WTC11 (cell line): Measurements from ENCODE around the gene CACNB1. TPM values are rescaled to one million over a fixed set of nuclear protein-coding genes. Genes with fewer than 3 reads are reported as not detected.

Source experiments
- ATAC-seq: fragments of 200-7000 bp; cut with Tn5 transposase; 2 replicates; pipeline ENCODE4 v1.10.0; 2021; ENCODE audit warnings: mild to moderate bottlenecking, moderate library complexity
- CTCF ChIA-PET: fragments of 300-600 bp; sonication (Branson Sonifier 250); formaldehyde crosslinking; loops from one replicate; lab custom pipeline; 2021; ENCODE audit warnings: antibody characterized with exemption; lab: Charles Lee
- POLR2A ChIA-PET: fragments of 350-600 bp; sonication (Branson Sonifier 250); formaldehyde crosslinking; loops from one replicate; lab custom pipeline; 2021; ENCODE audit warnings: antibody characterized with exemption; lab: Charles Lee
- DNase-seq: peaks from one replicate; pipeline ENCODE4 v3.0.0; 2021; ENCODE audit warnings: low spot score
- H3K27ac Mint-ChIP-seq: 2 replicates; pipeline ENCODE4 v1.8.0; 2021; ENCODE audit warnings: mixed read lengths
- H3K27me3 Mint-ChIP-seq: 2 replicates; pipeline ENCODE4 v1.8.0; 2021; ENCODE audit warnings: low read depth, mild to moderate bottlenecking, moderate library complexity, mixed read lengths
- H3K36me3 Mint-ChIP-seq: 2 replicates; pipeline ENCODE4 v1.8.0; 2021; ENCODE audit warnings: mixed read lengths
- H3K4me1 Mint-ChIP-seq: 2 replicates; pipeline ENCODE4 v1.8.0; 2022; ENCODE audit warnings: mixed read lengths
- H3K4me3 Mint-ChIP-seq: 2 replicates; pipeline ENCODE4 v1.8.0; 2021; ENCODE audit warnings: mild to moderate bottlenecking, moderate library complexity, mixed read lengths
- H3K9me3 Mint-ChIP-seq: 2 replicates; pipeline ENCODE4 v1.8.0; 2021; ENCODE audit warnings: mixed read lengths
- AFF4 ChIP-seq: sonication (generic); formaldehyde crosslinking; IDR thresholded peaks from 2 replicates; pipeline ENCODE4 v1.8.1; 2023; ENCODE audit warnings: mild to moderate bottlenecking, missing genetic modification reagents, borderline replicate concordance
- CREM ChIP-seq: sonication (generic); formaldehyde crosslinking; IDR thresholded peaks from 2 replicates; pipeline ENCODE4 v1.8.1; 2022; ENCODE audit warnings: mild to moderate bottlenecking, missing genetic modification reagents, moderate library complexity
- ETV6 ChIP-seq: sonication (generic); formaldehyde crosslinking; IDR thresholded peaks from 2 replicates; pipeline ENCODE4 v1.8.1; 2022; ENCODE audit warnings: mild to moderate bottlenecking, missing genetic modification reagents
- FOXK1 ChIP-seq: sonication (generic); formaldehyde crosslinking; IDR thresholded peaks from 2 replicates; pipeline ENCODE4 v1.8.0; 2022; ENCODE audit warnings: mild to moderate bottlenecking, moderate library complexity, missing genetic modification reagents
- HMGXB4 ChIP-seq: sonication (generic); formaldehyde crosslinking; IDR thresholded peaks from 2 replicates; pipeline ENCODE4 v1.8.1; 2023; ENCODE audit warnings: mild to moderate bottlenecking, moderate library complexity, missing genetic modification reagents
- KAT7 ChIP-seq: sonication (generic); formaldehyde crosslinking; IDR thresholded peaks from 2 replicates; pipeline ENCODE4 v1.8.1; 2023; ENCODE audit warnings: missing genetic modification reagents, mild to moderate bottlenecking, borderline replicate concordance
- MLX ChIP-seq: sonication (generic); formaldehyde crosslinking; IDR thresholded peaks from 2 replicates; pipeline ENCODE4 v1.8.1; 2023; ENCODE audit warnings: mild to moderate bottlenecking, missing genetic modification reagents, moderate library complexity
- SMAD4 ChIP-seq: sonication (generic); formaldehyde crosslinking; IDR thresholded peaks from 2 replicates; pipeline ENCODE4 v1.8.0; 2022; ENCODE audit warnings: mild to moderate bottlenecking, missing genetic modification reagents
- ZNF121 ChIP-seq: sonication (generic); formaldehyde crosslinking; IDR thresholded peaks from 2 replicates; pipeline ENCODE4 v1.8.0; 2023; ENCODE audit warnings: missing genetic modification reagents
- ZNF281 ChIP-seq: sonication (generic); formaldehyde crosslinking; IDR thresholded peaks from 2 replicates; pipeline ENCODE4 v1.8.0; 2023; ENCODE audit warnings: mild to moderate bottlenecking, missing genetic modification reagents
- ZNF396 ChIP-seq: fragments of 250-450 bp; sonication (Bioruptor Pico); IDR thresholded peaks from 2 replicates; pipeline ENCODE4 v1.8.0; 2021; ENCODE audit warnings: mild to moderate bottlenecking, moderate library complexity, borderline replicate concordance
- ZNF425 ChIP-seq: fragments of 250-450 bp; sonication (Bioruptor Pico); conservative IDR thresholded peaks from 2 replicates; pipeline ENCODE4 v1.9.0; 2021; ENCODE audit warnings: mild to moderate bottlenecking
- total RNA-seq: library from RNA; stranded (reverse); gene quantifications from 3 replicates; pipeline ENCODE4 v1.2.3, GENCODE V29; 2021

Gene CACNB1
- total RNA-seq, 1 experiment from 2014 or later = 17.0 TPM

GRCh38 chr17:39150104-39150634 lies 47.3 kb downstream of the CACNB1 start (continued):
- no peak for TF ChIP-seq ZNF281
- TF ChIP-seq MLX (CRISPR knock-in tag) = no peak
- TF ChIP-seq ZNF425 (CRISPR knock-in tag) = no peak
- no peak for TF ChIP-seq CREM (CRISPR knock-in tag)
- TF ChIP-seq ETV6 = no peak
- TF ChIP-seq HMGXB4 = no peak

- ChIA-PET CTCF (interaction anchor here (0.6 to 2.3 kb wide), 11 partner anchors 17 to 412 kb away, joined by 3 to 21 read pairs (median 3); partner anchors contain the start of gene STAC2), POLR2A (interaction anchor here (0.5 to 0.6 kb wide), 2 partner anchors 41 to 678 kb away, joined by 3 read pairs; no protein-coding TSS in a partner anchor)
- peaks cover 34% of the 10 kb centered on the region for H3K27me3 Mint-ChIP-seq
- H3K4me1 Mint-ChIP-seq = peaks cover 14% of the 10 kb centered on the region
- TF ChIP-seq KAT7 (CRISPR knock-in tag) (no peak), FOXK1 (no peak), SMAD4 (CRISPR knock-in tag) (no peak), ZNF396 (CRISPR knock-in tag) (no peak), CREM (CRISPR knock-in tag) (no peak)
- no peak for DNase-seq
- no peak for ATAC-seq
- H3K27ac Mint-ChIP-seq = no peak overlapping the region
- no peaks in the 10 kb centered on the region for H3K36me3 Mint-ChIP-seq
- no peak overlapping the region for H3K4me3 Mint-ChIP-seq
- no peaks in the 10 kb centered on the region for H3K9me3 Mint-ChIP-seq
These were observed 50.0 kb downstream of the CACNB1 start for GRCh38 chr17:39147221-39148185.

- no peak for DNase-seq
- Mint-ChIP-seq H3K9me3 (peaks cover 6% of the 10 kb centered on the region), H3K4me1 (peaks cover 9% of the 10 kb centered on the region), H3K36me3 (peaks cover 2% of the 10 kb centered on the region; the same call in 1 of the 2 replicates), H3K4me3 (no peak overlapping the region), H3K27ac (no peak overlapping the region), H3K27me3 (peaks cover 25% of the 10 kb centered on the region)
- ATAC-seq = no peak
- ChIA-PET CTCF (interaction anchor here (0.6 to 0.7 kb wide), 2 partner anchors 81 to 161 kb away, joined by 3 to 6 read pairs; no protein-coding TSS in a partner anchor), POLR2A (interaction anchor here (0.6 kb wide), 2 partner anchors 111 to 175 kb away, joined by 3 read pairs; no protein-coding TSS in a partner anchor)
- TF ChIP-seq AFF4 (no peak), ZNF121 (CRISPR knock-in tag) (peak; percentile 13; the same call in 1 of the 2 replicates)
These were observed 51.2 kb downstream of the CACNB1 start for GRCh38 chr17:39146273-39146672.
